Neural cell (in vitro differentiated cells): ENCODE results near the gene NAGS. TPM values are rescaled to one million over a fixed set of nuclear protein-coding genes. Genes with fewer than 3 reads are reported as not detected.

ENCODE experiments used
- H2AFZ ChIP-seq: fragments of 200-600, 300-800 bp; sonication (generic), shearing (Covaris generic); 2 replicates; pipeline ENCODE4 v1.6.0; 2014; ENCODE audit warnings: low read depth, mild to moderate bottlenecking, antibody characterized with exemption, low read length, moderate library complexity
- H3F3A ChIP-seq: fragments of 200-600 bp; shearing (Covaris generic); 2 replicates; pipeline ENCODE4 v1.6.1; 2016; ENCODE audit warnings: mild to moderate bottlenecking, moderate library complexity, mixed read lengths, antibody characterized with exemption, low read length; ENCODE audit not compliant: insufficient read depth, poor library complexity, severe bottlenecking
- H3K27ac ChIP-seq: fragments of 200-600, 300-800 bp; sonication (generic), shearing (Covaris generic); 2 replicates; pipeline ENCODE4 v1.5.1; 2014; ENCODE audit warnings: mild to moderate bottlenecking, low read length, moderate library complexity
- H3K27me3 ChIP-seq: fragments of 300-800, 200-600 bp; sonication (generic), shearing (Covaris generic); 2 replicates; pipeline ENCODE4 v1.6.0; 2014; ENCODE audit warnings: mild to moderate bottlenecking, low read depth, low read length, moderate library complexity; ENCODE audit not compliant: insufficient read depth
- H3K36me3 ChIP-seq: fragments of 300-800, 200-600 bp; sonication (generic), shearing (Covaris generic); 2 replicates; pipeline ENCODE4 v1.5.1; 2014; ENCODE audit warnings: mild to moderate bottlenecking, antibody characterized with exemption, low read length, moderate library complexity; ENCODE audit not compliant: insufficient read depth
- H3K4me2 ChIP-seq: fragments of 300-800, 200-600 bp; sonication (generic), shearing (Covaris generic); 2 replicates; pipeline ENCODE4 v1.6.0; 2014; ENCODE audit warnings: mild to moderate bottlenecking, low read length
- H3K4me3 ChIP-seq: fragments of 300-800, 200-600 bp; sonication (generic), shearing (Covaris generic); 2 replicates; pipeline ENCODE4 v1.5.1; 2014; ENCODE audit warnings: mild to moderate bottlenecking, low read length, moderate library complexity
- H3K79me2 ChIP-seq: fragments of 200-600 bp; shearing (Covaris generic); replicated peaks from 2 replicates; pipeline ENCODE4 v1.6.0; 2014; ENCODE audit warnings: mild to moderate bottlenecking, low read length, moderate library complexity; ENCODE audit not compliant: insufficient read depth
- H3K9ac ChIP-seq: fragments of 300-800, 200-600 bp; sonication (generic), shearing (Covaris generic); 2 replicates; pipeline ENCODE4 v1.6.1; 2016; ENCODE audit warnings: mild to moderate bottlenecking, low read length, mixed read lengths
- H3K9me2 ChIP-seq: fragments of 200-600 bp; shearing (Covaris generic); 2 replicates; pipeline ENCODE4 v1.6.1; 2016; ENCODE audit warnings: mild to moderate bottlenecking, low read length, mixed read lengths; ENCODE audit not compliant: insufficient read depth
- H3K9me3 ChIP-seq: fragments of 200-600, 300-800 bp; sonication (generic), shearing (Covaris generic); 2 replicates; pipeline ENCODE4 v1.6.1; 2016; ENCODE audit warnings: mild to moderate bottlenecking, mixed run types, low read length, moderate library complexity, mixed read lengths
- H4K20me1 ChIP-seq: fragments of 200-600 bp; shearing (Covaris generic); 2 replicates; pipeline ENCODE4 v1.6.1; 2016; ENCODE audit warnings: mild to moderate bottlenecking, mixed run types; ENCODE audit not compliant: insufficient read depth
- CTCF ChIP-seq: fragments of 450-650 bp; IDR thresholded peaks from 2 replicates; pipeline ENCODE4 v1.5.1; 2014; ENCODE audit warnings: antibody characterized with exemption, mild to moderate bottlenecking, moderate library complexity; ENCODE audit not compliant: poor library complexity, severe bottlenecking
- EP300 ChIP-seq: fragments of 450-650 bp; conservative IDR thresholded peaks from 2 replicates; pipeline ENCODE4 v1.6.1; 2014; ENCODE audit warnings: antibody characterized with exemption, mild to moderate bottlenecking, moderate library complexity; ENCODE audit not compliant: poor library complexity, severe bottlenecking
- EZH2 ChIP-seq: fragments of 200-600, 300-800 bp; shearing (Covaris generic), sonication (generic); IDR thresholded peaks from 2 replicates; pipeline ENCODE4 v1.6.1; 2014; ENCODE audit warnings: antibody characterized with exemption, low read length, borderline replicate concordance, mild to moderate bottlenecking; ENCODE audit not compliant: insufficient read depth, poor library complexity, severe bottlenecking
- POLR2AphosphoS5 ChIP-seq: IDR thresholded peaks from 2 replicates; pipeline ENCODE4 v1.6.1; 2012
- RAD21 ChIP-seq: fragments of 450-650 bp; conservative IDR thresholded peaks from 2 replicates; pipeline ENCODE4 v1.6.1; 2014; ENCODE audit warnings: antibody characterized with exemption, mild to moderate bottlenecking, moderate library complexity
- SMC3 ChIP-seq: fragments of 450-650 bp; conservative IDR thresholded peaks from 2 replicates; pipeline ENCODE4 v1.6.1; 2014; ENCODE audit warnings: antibody characterized with exemption, mild to moderate bottlenecking, moderate library complexity; ENCODE audit not compliant: poor library complexity
- TAF1 ChIP-seq: IDR thresholded peaks from 2 replicates; pipeline ENCODE4 v1.6.1; 2012; ENCODE audit warnings: low read depth
- polyA plus RNA-seq: library from polyadenylated mRNA; depleted of rRNA; stranded (reverse); fragments of >200 nt; gene quantifications from 2 replicates; pipeline ENCODE4 v1.2.3, GENCODE V29; 2014
- TF ChIP-seq, protein P1 (sequence below): IDR thresholded peaks from 2 replicates; pipeline ENCODE4 v1.6.1; 2012; ENCODE audit warnings: borderline replicate concordance

The NAGS gene
- polyA plus RNA-seq, 1 donor from 2014 or later, result not detected

DNA sequence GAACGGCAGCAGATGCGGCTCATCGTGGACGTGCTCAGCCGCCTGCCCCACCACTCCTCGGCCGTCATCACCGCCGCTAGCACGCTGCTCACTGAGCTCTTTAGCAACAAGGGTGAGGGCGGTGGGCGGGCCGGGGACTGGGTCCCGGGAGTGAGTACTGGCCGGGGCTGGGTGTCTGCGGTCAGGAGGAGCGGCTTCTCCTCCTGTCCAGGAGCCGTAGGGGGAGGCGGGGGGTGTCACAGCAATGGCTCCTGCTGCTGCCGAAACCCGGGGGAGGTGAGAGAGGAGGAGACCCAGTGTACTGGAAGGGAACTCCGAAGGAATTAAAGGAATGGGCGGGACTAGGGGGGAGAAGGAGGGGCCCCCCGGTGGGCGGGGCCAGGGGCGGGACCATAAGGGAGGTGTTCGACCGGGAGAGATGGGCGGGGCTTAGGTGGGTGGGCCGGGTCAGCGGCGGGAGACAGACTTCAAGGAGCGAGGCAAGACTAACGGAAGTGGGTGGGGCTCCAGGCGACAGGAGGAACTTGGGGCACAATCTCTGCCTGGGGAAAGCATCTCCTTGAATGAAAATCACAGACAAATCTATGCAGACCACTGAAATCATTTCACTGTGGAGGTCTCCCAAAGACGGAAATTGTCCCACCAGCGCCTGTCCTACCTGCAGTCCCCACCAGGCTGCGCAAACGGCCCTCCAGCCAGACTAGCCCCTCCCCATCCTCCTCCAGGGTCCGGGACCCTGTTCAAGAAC lies 2.4 kb downstream of the NAGS start:
- H3K9me2 ChIP-seq, result no peaks in the 10 kb centered on the region
- peaks cover 60% of the 10 kb centered on the region for H3K27me3 ChIP-seq
- no peaks in the 10 kb centered on the region for H4K20me1 ChIP-seq
- H2AFZ ChIP-seq, result no peak overlapping the region
- no peaks in the 10 kb centered on the region for H3K9me3 ChIP-seq
- peak overlapping the region; percentile 44 for H3K4me2 ChIP-seq
- peak; percentile 75 for TF ChIP-seq CTCF
- TF ChIP-seq RAD21, result peak; percentile 56
- no peak for TF ChIP-seq POLR2AphosphoS5
- TF ChIP-seq, protein P1, sequence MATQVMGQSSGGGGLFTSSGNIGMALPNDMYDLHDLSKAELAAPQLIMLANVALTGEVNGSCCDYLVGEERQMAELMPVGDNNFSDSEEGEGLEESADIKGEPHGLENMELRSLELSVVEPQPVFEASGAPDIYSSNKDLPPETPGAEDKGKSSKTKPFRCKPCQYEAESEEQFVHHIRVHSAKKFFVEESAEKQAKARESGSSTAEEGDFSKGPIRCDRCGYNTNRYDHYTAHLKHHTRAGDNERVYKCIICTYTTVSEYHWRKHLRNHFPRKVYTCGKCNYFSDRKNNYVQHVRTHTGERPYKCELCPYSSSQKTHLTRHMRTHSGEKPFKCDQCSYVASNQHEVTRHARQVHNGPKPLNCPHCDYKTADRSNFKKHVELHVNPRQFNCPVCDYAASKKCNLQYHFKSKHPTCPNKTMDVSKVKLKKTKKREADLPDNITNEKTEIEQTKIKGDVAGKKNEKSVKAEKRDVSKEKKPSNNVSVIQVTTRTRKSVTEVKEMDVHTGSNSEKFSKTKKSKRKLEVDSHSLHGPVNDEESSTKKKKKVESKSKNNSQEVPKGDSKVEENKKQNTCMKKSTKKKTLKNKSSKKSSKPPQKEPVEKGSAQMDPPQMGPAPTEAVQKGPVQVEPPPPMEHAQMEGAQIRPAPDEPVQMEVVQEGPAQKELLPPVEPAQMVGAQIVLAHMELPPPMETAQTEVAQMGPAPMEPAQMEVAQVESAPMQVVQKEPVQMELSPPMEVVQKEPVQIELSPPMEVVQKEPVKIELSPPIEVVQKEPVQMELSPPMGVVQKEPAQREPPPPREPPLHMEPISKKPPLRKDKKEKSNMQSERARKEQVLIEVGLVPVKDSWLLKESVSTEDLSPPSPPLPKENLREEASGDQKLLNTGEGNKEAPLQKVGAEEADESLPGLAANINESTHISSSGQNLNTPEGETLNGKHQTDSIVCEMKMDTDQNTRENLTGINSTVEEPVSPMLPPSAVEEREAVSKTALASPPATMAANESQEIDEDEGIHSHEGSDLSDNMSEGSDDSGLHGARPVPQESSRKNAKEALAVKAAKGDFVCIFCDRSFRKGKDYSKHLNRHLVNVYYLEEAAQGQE, result peak; percentile 20
- TF ChIP-seq SMC3, result peak; percentile 63
- TF ChIP-seq EZH2, result no peak
- no peak for TF ChIP-seq EP300
- TF ChIP-seq TAF1, result no peak
- H3K4me3 ChIP-seq, result peak overlapping the region; percentile 70
- H3F3A ChIP-seq, result no peaks in the 10 kb centered on the region
- no peaks in the 10 kb centered on the region for H3K79me2 ChIP-seq
- no peak overlapping the region for H3K27ac ChIP-seq
- H3K36me3 ChIP-seq, result no peaks in the 10 kb centered on the region
- H3K9ac ChIP-seq, result peak overlapping the region; percentile 47

DNA sequence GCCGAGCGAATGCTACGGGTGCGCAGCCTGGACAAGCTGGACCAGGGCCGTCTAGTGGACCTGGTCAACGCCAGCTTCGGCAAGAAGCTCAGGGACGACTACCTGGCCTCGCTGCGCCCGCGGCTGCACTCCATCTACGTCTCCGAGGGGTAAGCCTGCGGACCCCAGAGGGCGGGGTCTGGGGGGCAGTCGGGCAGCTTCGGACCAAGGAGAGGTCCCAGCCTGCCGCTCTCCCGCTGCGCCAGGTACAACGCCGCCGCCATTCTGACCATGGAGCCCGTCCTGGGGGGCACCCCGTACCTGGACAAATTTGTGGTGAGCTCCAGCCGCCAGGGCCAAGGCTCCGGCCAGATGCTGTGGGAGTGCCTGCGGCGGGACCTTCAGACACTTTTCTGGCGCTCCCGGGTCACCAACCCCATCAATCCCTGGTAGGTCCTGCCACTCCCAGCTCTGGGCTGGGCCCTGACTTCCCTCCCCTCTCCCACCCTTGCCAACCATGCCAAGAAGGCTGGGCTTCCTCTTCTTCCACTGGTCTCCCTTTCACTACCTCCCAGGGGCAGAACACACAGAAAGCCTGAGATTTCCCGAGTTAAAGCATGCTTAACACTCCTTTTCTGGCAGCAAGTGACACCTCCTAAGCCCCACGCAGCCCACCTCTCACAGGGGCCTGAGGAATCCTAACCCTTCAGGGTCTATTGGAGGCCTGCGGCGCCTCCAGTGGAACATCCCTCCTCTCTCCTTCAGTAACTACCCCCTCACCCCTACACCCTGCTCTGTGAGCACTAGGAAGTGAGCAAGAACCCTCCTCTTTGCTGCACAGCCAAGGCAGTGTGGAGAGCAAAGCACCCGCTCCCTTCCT lies 3.2 kb downstream of the NAGS start:
- Histone ChIP-seq H3K4me3 (peak overlapping the region; percentile 70), H3K9me3 (no peaks in the 10 kb centered on the region), H3K36me3 (no peaks in the 10 kb centered on the region), H3K4me2 (peak overlapping the region; percentile 44), H3K79me2 (no peaks in the 10 kb centered on the region), H4K20me1 (no peaks in the 10 kb centered on the region), H3K27me3 (peaks cover 55% of the 10 kb centered on the region), H3K9ac (peak overlapping the region; percentile 47), H3F3A (no peaks in the 10 kb centered on the region), H3K27ac (no peak overlapping the region), H3K9me2 (no peaks in the 10 kb centered on the region), H2AFZ (no peak overlapping the region)
- no peak for TF ChIP-seq POLR2AphosphoS5
- TF ChIP-seq CTCF, result peak; percentile 29
